ENCODE data around the gene ADAMTSL5. TPM values are rescaled to one million over a fixed set of nuclear protein-coding genes. Genes with fewer than 3 reads are reported as not detected.

Gene ADAMTSL5
- total RNA-seq, 5 donors from 2014 or later (not counting 1 experiment from before 2014, with no cell fraction given) = 5.7 to 7.9 (median 6.9) TPM

GRCh38 chr19:1460033-1460995 is 52.5 kb downstream of the ADAMTSL5 start:
- 92% methylated on average over 17 of the region's 36 CpGs for WGBS (ENCODE audit: insufficient coverage)

GRCh38 chr19:1459479-1459878 is 53.3 kb downstream of the ADAMTSL5 start:
- POLR2A ChIA-PET = no interaction called here
- H3K36me3 ChIP-seq (ENCODE audit: control insufficient read depth in 2 of 2, extremely low read depth in 1 of 2, insufficient read depth in 1 of 2, low read length in 1 of 2) = peaks cover 0 to 3% of the 10 kb centered on the region in 2 donors
- Mint-ChIP-seq H3K27ac (no peak overlapping the region), H3K36me3 (peaks cover 3% of the 10 kb centered on the region), H3K4me3 (no peak overlapping the region), H3K9me3 (no peaks in the 10 kb centered on the region), H3K27me3 (peaks cover 6 to 36% of the 10 kb centered on the region in 2 donors), H3K4me1 (peaks cover 7 to 11% (median 8%) of the 10 kb centered on the region in 3 donors)
- no peak overlapping the region for H3K27ac ChIP-seq (ENCODE audit: low read length)
- WGBS (ENCODE audit: insufficient coverage) = 83% methylated on average over 1 of the region's 9 CpGs
- no peaks in the 10 kb centered on the region for H3K9me3 ChIP-seq
- CTCF ChIA-PET = no interaction called here
- H3K27me3 ChIP-seq (replicated peaks in 1 of 2; ENCODE audit: control insufficient read depth in 2 of 2, extremely low read depth in 1 of 2, insufficient read depth in 2 of 2, low read length in 1 of 2) = peaks cover 0 to 49% of the 10 kb centered on the region in 2 experiments
- H3K4me3 ChIP-seq (ENCODE audit: control insufficient read depth in 1 of 2, extremely low read depth in 1 of 2, low read length in 1 of 2) = no peak overlapping the region
- ATAC-seq (replicated peaks in 1 of 4) = no peak
- no peak for DNase-seq
- H3K4me1 ChIP-seq (ENCODE audit: control insufficient read depth in 1 of 2, extremely low read depth in 1 of 2, insufficient read depth in 2 of 2, low read length in 2 of 2) = peaks cover 4 to 23% of the 10 kb centered on the region in 2 experiments

More at GRCh38 chr19:1460033-1460995, 52.5 kb downstream of the ADAMTSL5 start:
- ATAC-seq (replicated peaks in 1 of 4) = no peak
- POLR2A ChIA-PET = no interaction called here
- CTCF ChIA-PET = no interaction called here
- peaks cover 6 to 32% of the 10 kb centered on the region in 2 donors for H3K27me3 Mint-ChIP-seq
- peaks cover 0 to 15% of the 10 kb centered on the region in 2 experiments for H3K4me1 ChIP-seq (ENCODE audit: control insufficient read depth in 1 of 2, extremely low read depth in 1 of 2, insufficient read depth in 2 of 2, low read length in 2 of 2)
- DNase-seq = no peak
- H3K27ac Mint-ChIP-seq = no peak overlapping the region
- H3K36me3 ChIP-seq (ENCODE audit: control insufficient read depth in 2 of 2, extremely low read depth in 1 of 2, insufficient read depth in 1 of 2, low read length in 1 of 2) = peaks cover 0 to 3% of the 10 kb centered on the region in 2 donors
- peaks cover 3% of the 10 kb centered on the region for H3K36me3 Mint-ChIP-seq
- no peak overlapping the region for H3K4me3 Mint-ChIP-seq
- no peak overlapping the region for H3K4me3 ChIP-seq (ENCODE audit: control insufficient read depth in 1 of 2, extremely low read depth in 1 of 2, low read length in 1 of 2)
- no peak overlapping the region for H3K27ac ChIP-seq (ENCODE audit: low read length)
- peaks cover 0 to 49% of the 10 kb centered on the region in 2 experiments for H3K27me3 ChIP-seq (replicated peaks in 1 of 2; ENCODE audit: control insufficient read depth in 2 of 2, extremely low read depth in 1 of 2, insufficient read depth in 2 of 2, low read length in 1 of 2)
- no peaks in the 10 kb centered on the region for H3K9me3 ChIP-seq
- no peaks in the 10 kb centered on the region for H3K9me3 Mint-ChIP-seq
- peaks cover 5 to 6% (median 5%) of the 10 kb centered on the region in 3 donors for H3K4me1 Mint-ChIP-seq

DNA sequence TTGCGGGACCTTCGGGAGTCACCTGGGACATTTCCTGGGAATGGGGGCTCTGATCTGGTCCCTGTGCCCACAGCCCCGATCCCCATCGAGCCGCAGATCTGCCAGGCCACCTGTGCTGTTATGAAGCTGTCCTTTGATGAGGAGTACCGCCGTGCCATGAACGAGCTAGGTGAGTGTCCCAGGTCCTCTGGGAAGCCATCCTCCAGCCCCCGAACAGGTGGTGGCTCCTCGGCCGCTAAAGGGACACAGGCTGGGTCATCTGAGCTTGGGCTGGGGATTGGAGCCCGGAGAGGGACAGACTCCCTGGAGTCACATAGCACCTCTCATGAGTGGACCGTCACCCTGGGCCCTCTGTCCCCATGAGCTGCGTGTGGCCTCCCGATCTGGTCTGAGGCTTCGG is 54.9 kb downstream of the ADAMTSL5 start:
- POLR2A ChIA-PET = no interaction called here
- no peak overlapping the region for H3K4me3 ChIP-seq (ENCODE audit: control insufficient read depth in 1 of 2, extremely low read depth in 1 of 2, low read length in 1 of 2)
- Mint-ChIP-seq H3K9me3 (no peaks in the 10 kb centered on the region), H3K4me3 (no peak overlapping the region), H3K4me1 (peaks cover 7 to 16% (median 10%) of the 10 kb centered on the region in 3 donors), H3K27ac (no peak overlapping the region), H3K27me3 (peaks cover 12 to 41% of the 10 kb centered on the region in 2 donors), H3K36me3 (peaks cover 3% of the 10 kb centered on the region)
- peaks cover 0 to 3% of the 10 kb centered on the region in 2 donors for H3K36me3 ChIP-seq (ENCODE audit: control insufficient read depth in 2 of 2, extremely low read depth in 1 of 2, insufficient read depth in 1 of 2, low read length in 1 of 2)
- peaks cover 2 to 58% of the 10 kb centered on the region in 2 experiments for H3K27me3 ChIP-seq (replicated peaks in 1 of 2; ENCODE audit: control insufficient read depth in 2 of 2, extremely low read depth in 1 of 2, insufficient read depth in 2 of 2, low read length in 1 of 2)
- no peak overlapping the region for H3K27ac ChIP-seq (ENCODE audit: low read length)
- ATAC-seq (replicated peaks in 1 of 4) (no peak), DNase-seq (no peak)
- no peaks in the 10 kb centered on the region for H3K9me3 ChIP-seq
- H3K4me1 ChIP-seq (ENCODE audit: control insufficient read depth in 1 of 2, extremely low read depth in 1 of 2, insufficient read depth in 2 of 2, low read length in 2 of 2) = peaks cover 4 to 28% of the 10 kb centered on the region in 2 experiments
- CTCF ChIA-PET = no interaction called here
- 83% methylated on average over 16 of the region's 16 CpGs for WGBS (ENCODE audit: insufficient coverage)

DNA sequence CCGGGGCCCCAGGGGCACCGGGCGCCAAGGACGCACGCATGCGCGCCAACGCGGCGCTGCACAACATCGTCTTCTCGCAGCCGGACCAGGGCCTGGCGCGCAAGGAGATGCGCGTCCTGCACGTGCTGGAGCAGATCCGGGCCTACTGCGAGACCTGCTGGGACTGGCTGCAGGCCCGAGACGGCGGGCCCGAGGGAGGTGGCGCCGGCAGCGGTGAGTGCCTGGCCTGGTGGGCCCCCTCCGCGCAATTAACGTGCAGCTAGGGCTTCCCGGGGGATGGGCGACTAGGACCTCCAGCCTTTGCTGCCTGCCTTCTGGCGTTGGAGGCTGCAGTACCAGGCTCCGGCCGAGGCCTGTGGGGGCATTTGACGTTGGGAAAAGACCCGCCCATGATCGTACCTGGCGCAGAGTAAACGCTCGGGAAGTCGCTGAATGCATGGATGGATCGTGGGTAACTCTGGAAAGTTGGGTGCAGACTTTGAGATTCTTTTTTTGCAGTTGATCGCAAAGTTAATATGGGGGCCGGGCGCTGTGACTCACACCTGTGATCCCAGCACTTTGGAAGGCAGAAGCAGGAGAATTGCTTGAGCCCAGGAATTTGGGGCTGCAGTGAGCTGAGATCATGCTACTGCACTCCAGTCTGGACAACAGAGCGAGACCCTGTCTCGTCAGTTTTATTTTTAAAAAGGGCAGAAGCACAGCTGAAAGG is 55.6 kb downstream of the ADAMTSL5 start:
- H3K36me3 ChIP-seq (ENCODE audit: control insufficient read depth in 2 of 2, extremely low read depth in 1 of 2, insufficient read depth in 1 of 2, low read length in 1 of 2) = peaks cover 0 to 3% of the 10 kb centered on the region in 2 donors
- H3K27ac ChIP-seq (ENCODE audit: low read length) = no peak overlapping the region
- Mint-ChIP-seq H3K4me3 (no peak overlapping the region), H3K36me3 (peaks cover 3% of the 10 kb centered on the region), H3K9me3 (no peaks in the 10 kb centered on the region), H3K27ac (no peak overlapping the region), H3K4me1 (peaks cover 7 to 16% (median 10%) of the 10 kb centered on the region in 3 donors), H3K27me3 (peaks cover 14 to 45% of the 10 kb centered on the region in 2 donors)
- no peak for ATAC-seq (replicated peaks in 1 of 4)
- H3K9me3 ChIP-seq = no peaks in the 10 kb centered on the region
- POLR2A ChIA-PET = no interaction called here
- H3K27me3 ChIP-seq (replicated peaks in 1 of 2; ENCODE audit: control insufficient read depth in 2 of 2, extremely low read depth in 1 of 2, insufficient read depth in 2 of 2, low read length in 1 of 2) = peaks cover 4 to 65% of the 10 kb centered on the region in 2 experiments
- H3K4me1 ChIP-seq (ENCODE audit: control insufficient read depth in 1 of 2, extremely low read depth in 1 of 2, insufficient read depth in 2 of 2, low read length in 2 of 2) = peaks cover 4 to 32% of the 10 kb centered on the region in 2 experiments
- no peak overlapping the region for H3K4me3 ChIP-seq (ENCODE audit: control insufficient read depth in 1 of 2, extremely low read depth in 1 of 2, low read length in 1 of 2)
- CTCF ChIA-PET = no interaction called here
- WGBS (ENCODE audit: insufficient coverage) = 25% methylated on average over 48 of the region's 48 CpGs
- no peak for DNase-seq

DNA sequence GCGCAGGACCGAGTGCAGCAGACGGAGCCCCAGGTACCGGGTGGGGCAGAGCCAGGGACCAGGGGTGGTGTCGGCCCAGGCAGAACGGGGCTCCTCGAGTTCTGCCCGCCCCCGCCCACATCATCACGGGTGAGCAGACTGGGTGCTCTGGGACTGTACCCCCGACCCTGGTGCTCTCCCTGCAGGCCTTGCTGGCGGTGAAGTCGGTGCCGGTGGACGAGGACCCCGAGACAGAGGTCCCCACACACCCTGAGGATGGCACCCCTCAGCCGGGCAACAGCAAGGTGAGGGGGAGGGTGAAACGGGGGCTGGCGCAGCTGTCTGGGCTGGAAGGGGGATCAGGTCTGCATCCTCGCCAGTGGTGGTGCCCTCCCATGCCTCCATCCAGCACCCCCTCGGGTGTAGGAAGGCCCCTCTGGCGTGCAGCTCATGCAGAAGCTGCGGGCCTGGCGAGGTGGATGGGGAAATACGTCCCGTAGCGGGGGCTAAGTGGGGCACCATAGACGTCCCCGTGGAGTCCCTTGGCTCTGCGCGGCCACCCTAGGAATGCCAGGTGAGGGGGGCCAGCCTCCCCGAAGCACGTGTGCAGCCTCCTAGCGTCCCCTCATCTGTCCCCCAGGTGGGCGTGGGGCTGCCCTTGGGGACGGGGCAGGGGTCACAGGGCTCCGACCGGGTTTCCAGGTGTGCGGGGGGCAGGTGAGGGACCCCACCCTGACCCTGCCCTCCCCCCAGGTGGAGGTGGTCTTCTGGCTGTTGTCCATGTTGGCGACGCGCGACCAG is 56.5 kb downstream of the ADAMTSL5 start:
- peak overlapping the region in 1 of 3 donors; percentile 58 for H3K4me3 Mint-ChIP-seq
- ChIA-PET CTCF (no interaction called here), POLR2A (no interaction called here)
- H3K27me3 Mint-ChIP-seq = peaks cover 18 to 51% of the 10 kb centered on the region in 2 donors
- peaks cover 4 to 74% of the 10 kb centered on the region in 2 experiments for H3K27me3 ChIP-seq (replicated peaks in 1 of 2; ENCODE audit: control insufficient read depth in 2 of 2, extremely low read depth in 1 of 2, insufficient read depth in 2 of 2, low read length in 1 of 2)
- peaks cover 0 to 3% of the 10 kb centered on the region in 2 donors for H3K36me3 ChIP-seq (ENCODE audit: control insufficient read depth in 2 of 2, extremely low read depth in 1 of 2, insufficient read depth in 1 of 2, low read length in 1 of 2)
- H3K4me1 ChIP-seq (ENCODE audit: control insufficient read depth in 1 of 2, extremely low read depth in 1 of 2, insufficient read depth in 2 of 2, low read length in 2 of 2) = peaks cover 4 to 32% of the 10 kb centered on the region in 2 experiments
- no peak overlapping the region for H3K27ac Mint-ChIP-seq
- H3K4me1 Mint-ChIP-seq = peaks cover 7 to 16% (median 10%) of the 10 kb centered on the region in 3 donors
- ATAC-seq (replicated peaks in 1 of 4) = no peak
- peaks cover 3% of the 10 kb centered on the region for H3K36me3 Mint-ChIP-seq
- WGBS (ENCODE audit: insufficient coverage) = 34% methylated on average over 35 of the region's 43 CpGs
- no peak overlapping the region for H3K4me3 ChIP-seq (ENCODE audit: control insufficient read depth in 1 of 2, extremely low read depth in 1 of 2, low read length in 1 of 2)
- H3K27ac ChIP-seq (ENCODE audit: low read length) = no peak overlapping the region
- H3K9me3 Mint-ChIP-seq = no peaks in the 10 kb centered on the region
- DNase-seq = no peak
- H3K9me3 ChIP-seq = no peaks in the 10 kb centered on the region
